ENCODE measurements around the gene TTLL9. TPM values are rescaled to one million over a fixed set of nuclear protein-coding genes. Genes with fewer than 3 reads are reported as not detected.

Gene TTLL9
- total and polyA plus RNA-seq, 4 donors = 0.06 to 0.08 TPM; not detected in 2

DNA sequence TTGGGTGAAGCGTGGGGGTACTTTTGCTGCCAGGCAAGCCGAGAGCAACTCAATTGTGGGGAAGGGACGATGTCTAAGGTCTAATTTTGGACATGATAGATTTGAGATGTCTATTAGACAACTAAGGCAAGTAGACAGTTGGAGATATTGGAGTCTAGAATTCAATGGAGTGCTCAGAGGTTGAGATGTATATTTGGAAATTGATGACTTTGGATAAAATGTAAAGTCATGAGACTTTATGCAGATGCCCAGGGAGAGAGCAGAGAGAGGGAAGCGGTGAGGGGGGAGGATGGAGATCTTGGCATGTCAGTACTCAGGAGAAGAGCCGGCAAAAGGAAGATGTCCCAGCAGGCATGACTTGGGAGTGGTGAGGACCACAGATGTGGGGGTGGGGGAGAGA lies 44.4 kb upstream of the TTLL9 start:
- Histone ChIP-seq H3K36me3 (ENCODE audit: control insufficient read depth in 4 of 4, insufficient read depth in 3 of 4, low read depth in 1 of 4, low read length in 3 of 4) (no peaks in the 10 kb centered on the region), H3K4me3 (ENCODE audit: low read depth in 1 of 3, low read length in 3 of 3) (no peak overlapping the region), H3K9ac (ENCODE audit: low read depth in 1 of 2, low read length in 2 of 2) (no peak overlapping the region), H3K9me3 (ENCODE audit: control insufficient read depth in 4 of 4, low read length in 3 of 4) (no peaks in the 10 kb centered on the region), H3K27ac (ENCODE audit: low read depth in 1 of 2, low read length in 2 of 2) (no peak overlapping the region), H3K4me1 (ENCODE audit: control insufficient read depth in 4 of 4, insufficient read depth in 4 of 4, low read length in 3 of 4) (peaks cover 0 to 10% (median 2%) of the 10 kb centered on the region in 4 donors), H3K27me3 (ENCODE audit: control insufficient read depth in 4 of 4, insufficient read depth in 4 of 4, low read length in 3 of 4) (no peaks in the 10 kb centered on the region)
- DNase-seq (ENCODE audit: low spot score) = no peak
- TF ChIP-seq GABPA (IDR thresholded peaks at IDR 0.05 in 1 of 2, conservative IDR thresholded peaks at IDR 0.05 in 1 of 2) (no peak), FOXA1 (IDR thresholded peaks at IDR 0.05) (no peak), TAF1 (conservative IDR thresholded peaks at IDR 0.05) (no peak), FOXA2 (IDR thresholded peaks at IDR 0.05) (no peak), EGR1 (IDR thresholded peaks at IDR 0.05; ENCODE audit: low read depth in 2 of 2) (no peak), NR2F2 (IDR thresholded peaks at IDR 0.05) (no peak), RXRA (IDR thresholded peaks at IDR 0.05) (no peak), HNF4A (conservative IDR thresholded peaks at IDR 0.05) (no peak), RAD21 (IDR thresholded peaks at IDR 0.05) (no peak), YY1 (IDR thresholded peaks at IDR 0.05) (no peak), HNF4G (IDR thresholded peaks at IDR 0.05) (no peak), JUND (IDR thresholded peaks at IDR 0.05) (no peak), SP1 (IDR thresholded peaks at IDR 0.05) (no peak)
- TF ChIP-seq, protein P1, sequence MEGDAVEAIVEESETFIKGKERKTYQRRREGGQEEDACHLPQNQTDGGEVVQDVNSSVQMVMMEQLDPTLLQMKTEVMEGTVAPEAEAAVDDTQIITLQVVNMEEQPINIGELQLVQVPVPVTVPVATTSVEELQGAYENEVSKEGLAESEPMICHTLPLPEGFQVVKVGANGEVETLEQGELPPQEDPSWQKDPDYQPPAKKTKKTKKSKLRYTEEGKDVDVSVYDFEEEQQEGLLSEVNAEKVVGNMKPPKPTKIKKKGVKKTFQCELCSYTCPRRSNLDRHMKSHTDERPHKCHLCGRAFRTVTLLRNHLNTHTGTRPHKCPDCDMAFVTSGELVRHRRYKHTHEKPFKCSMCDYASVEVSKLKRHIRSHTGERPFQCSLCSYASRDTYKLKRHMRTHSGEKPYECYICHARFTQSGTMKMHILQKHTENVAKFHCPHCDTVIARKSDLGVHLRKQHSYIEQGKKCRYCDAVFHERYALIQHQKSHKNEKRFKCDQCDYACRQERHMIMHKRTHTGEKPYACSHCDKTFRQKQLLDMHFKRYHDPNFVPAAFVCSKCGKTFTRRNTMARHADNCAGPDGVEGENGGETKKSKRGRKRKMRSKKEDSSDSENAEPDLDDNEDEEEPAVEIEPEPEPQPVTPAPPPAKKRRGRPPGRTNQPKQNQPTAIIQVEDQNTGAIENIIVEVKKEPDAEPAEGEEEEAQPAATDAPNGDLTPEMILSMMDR (IDR thresholded peaks at IDR 0.05; ENCODE audit: low read depth, low read length, missing input control) = no peak
- TF ChIP-seq, protein P2, sequence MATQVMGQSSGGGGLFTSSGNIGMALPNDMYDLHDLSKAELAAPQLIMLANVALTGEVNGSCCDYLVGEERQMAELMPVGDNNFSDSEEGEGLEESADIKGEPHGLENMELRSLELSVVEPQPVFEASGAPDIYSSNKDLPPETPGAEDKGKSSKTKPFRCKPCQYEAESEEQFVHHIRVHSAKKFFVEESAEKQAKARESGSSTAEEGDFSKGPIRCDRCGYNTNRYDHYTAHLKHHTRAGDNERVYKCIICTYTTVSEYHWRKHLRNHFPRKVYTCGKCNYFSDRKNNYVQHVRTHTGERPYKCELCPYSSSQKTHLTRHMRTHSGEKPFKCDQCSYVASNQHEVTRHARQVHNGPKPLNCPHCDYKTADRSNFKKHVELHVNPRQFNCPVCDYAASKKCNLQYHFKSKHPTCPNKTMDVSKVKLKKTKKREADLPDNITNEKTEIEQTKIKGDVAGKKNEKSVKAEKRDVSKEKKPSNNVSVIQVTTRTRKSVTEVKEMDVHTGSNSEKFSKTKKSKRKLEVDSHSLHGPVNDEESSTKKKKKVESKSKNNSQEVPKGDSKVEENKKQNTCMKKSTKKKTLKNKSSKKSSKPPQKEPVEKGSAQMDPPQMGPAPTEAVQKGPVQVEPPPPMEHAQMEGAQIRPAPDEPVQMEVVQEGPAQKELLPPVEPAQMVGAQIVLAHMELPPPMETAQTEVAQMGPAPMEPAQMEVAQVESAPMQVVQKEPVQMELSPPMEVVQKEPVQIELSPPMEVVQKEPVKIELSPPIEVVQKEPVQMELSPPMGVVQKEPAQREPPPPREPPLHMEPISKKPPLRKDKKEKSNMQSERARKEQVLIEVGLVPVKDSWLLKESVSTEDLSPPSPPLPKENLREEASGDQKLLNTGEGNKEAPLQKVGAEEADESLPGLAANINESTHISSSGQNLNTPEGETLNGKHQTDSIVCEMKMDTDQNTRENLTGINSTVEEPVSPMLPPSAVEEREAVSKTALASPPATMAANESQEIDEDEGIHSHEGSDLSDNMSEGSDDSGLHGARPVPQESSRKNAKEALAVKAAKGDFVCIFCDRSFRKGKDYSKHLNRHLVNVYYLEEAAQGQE (IDR thresholded peaks at IDR 0.05) = no peak
- TF ChIP-seq, protein P3, sequence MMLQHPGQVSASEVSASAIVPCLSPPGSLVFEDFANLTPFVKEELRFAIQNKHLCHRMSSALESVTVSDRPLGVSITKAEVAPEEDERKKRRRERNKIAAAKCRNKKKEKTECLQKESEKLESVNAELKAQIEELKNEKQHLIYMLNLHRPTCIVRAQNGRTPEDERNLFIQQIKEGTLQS (IDR thresholded peaks at IDR 0.05) = no peak
- TF ChIP-seq, protein P4, sequence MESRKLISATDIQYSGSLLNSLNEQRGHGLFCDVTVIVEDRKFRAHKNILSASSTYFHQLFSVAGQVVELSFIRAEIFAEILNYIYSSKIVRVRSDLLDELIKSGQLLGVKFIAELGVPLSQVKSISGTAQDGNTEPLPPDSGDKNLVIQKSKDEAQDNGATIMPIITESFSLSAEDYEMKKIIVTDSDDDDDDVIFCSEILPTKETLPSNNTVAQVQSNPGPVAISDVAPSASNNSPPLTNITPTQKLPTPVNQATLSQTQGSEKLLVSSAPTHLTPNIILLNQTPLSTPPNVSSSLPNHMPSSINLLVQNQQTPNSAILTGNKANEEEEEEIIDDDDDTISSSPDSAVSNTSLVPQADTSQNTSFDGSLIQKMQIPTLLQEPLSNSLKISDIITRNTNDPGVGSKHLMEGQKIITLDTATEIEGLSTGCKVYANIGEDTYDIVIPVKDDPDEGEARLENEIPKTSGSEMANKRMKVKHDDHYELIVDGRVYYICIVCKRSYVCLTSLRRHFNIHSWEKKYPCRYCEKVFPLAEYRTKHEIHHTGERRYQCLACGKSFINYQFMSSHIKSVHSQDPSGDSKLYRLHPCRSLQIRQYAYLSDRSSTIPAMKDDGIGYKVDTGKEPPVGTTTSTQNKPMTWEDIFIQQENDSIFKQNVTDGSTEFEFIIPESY (IDR thresholded peaks at IDR 0.05) = no peak
- TF ChIP-seq, protein P5, sequence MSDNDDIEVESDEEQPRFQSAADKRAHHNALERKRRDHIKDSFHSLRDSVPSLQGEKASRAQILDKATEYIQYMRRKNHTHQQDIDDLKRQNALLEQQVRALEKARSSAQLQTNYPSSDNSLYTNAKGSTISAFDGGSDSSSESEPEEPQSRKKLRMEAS (IDR thresholded peaks at IDR 0.05) = no peak
- WGBS = 88% methylated on average over 5 of the region's 5 CpGs
